Keratinocyte (primary cell): Measurements from ENCODE around the gene KCNK17. TPM values are rescaled to one million over a fixed set of nuclear protein-coding genes. Genes with fewer than 3 reads are reported as not detected.

ENCODE experiments used
- DNase-seq: peaks from one replicate; pipeline ENCODE4 v3.0.0-alpha.2; 2011; ENCODE audit warnings: low read depth, missing footprints, low spot score
- FAIRE-seq: peaks from 2 replicates; lab custom pipeline; 2011; peaks lifted over from hg19 to GRCh38; lab: Jason Lieb, UNC
- H2AFZ ChIP-seq: 2 replicates; pipeline ENCODE4 v1.6.0; 2012; ENCODE audit warnings: low read length, control low read depth, inconsistent platforms; ENCODE audit not compliant: control insufficient read depth
- H3K27ac ChIP-seq: 2 replicates; pipeline ENCODE4 v1.5.1; 2011; ENCODE audit warnings: low read length; ENCODE audit not compliant: control insufficient read depth, insufficient read depth
- H3K27me3 ChIP-seq: 3 replicates; pipeline ENCODE4 v1.6.0; 2011; ENCODE audit warnings: low read length; ENCODE audit not compliant: control insufficient read depth, insufficient read depth; ENCODE audit errors: extremely low read depth
- H3K36me3 ChIP-seq, 2 experiments: 2 replicates in 1 of 2; 3 replicates in 1 of 2; pipeline ENCODE4 v1.5.1; 2011; ENCODE audit warnings: low read length in 2 of 2, mild to moderate bottlenecking in 1 of 2; ENCODE audit not compliant: control insufficient read depth in 2 of 2, insufficient read depth in 2 of 2; ENCODE audit errors: extremely low read depth in 1 of 2
- H3K4me1 ChIP-seq: 3 replicates; pipeline ENCODE4 v1.5.1; 2011; ENCODE audit warnings: low read length; ENCODE audit not compliant: control insufficient read depth, insufficient read depth; ENCODE audit errors: extremely low read depth
- H3K4me2 ChIP-seq: 3 replicates; pipeline ENCODE4 v1.6.0; 2011; ENCODE audit warnings: low read depth, low read length; ENCODE audit not compliant: control insufficient read depth, insufficient read depth; ENCODE audit errors: extremely low read depth
- H3K4me3 ChIP-seq, 3 experiments: fragments of 200-600 bp in 1 of 3; sonication (generic) in 1 of 3; 2 replicates in 2 of 3; 3 replicates in 1 of 3; pipeline ENCODE4 v1.5.1; 2011 to 2016; ENCODE audit warnings: low read length in 3 of 3, mild to moderate bottlenecking in 3 of 3, control low read depth in 2 of 3, inconsistent platforms in 1 of 3, low read depth in 1 of 3, mixed read lengths in 1 of 3, mixed run types in 1 of 3, moderate library complexity in 1 of 3; ENCODE audit not compliant: control insufficient read depth in 2 of 3, insufficient read depth in 2 of 3; ENCODE audit errors: extremely low read depth in 1 of 3
- H3K79me2 ChIP-seq: 2 replicates; pipeline ENCODE4 v1.6.0; 2012; ENCODE audit warnings: low read length; ENCODE audit not compliant: control insufficient read depth, insufficient read depth
- H3K9ac ChIP-seq: 3 replicates; pipeline ENCODE4 v1.6.0; 2011; ENCODE audit warnings: low read length; ENCODE audit not compliant: control insufficient read depth, insufficient read depth; ENCODE audit errors: extremely low read depth
- H3K9me1 ChIP-seq: 3 replicates; pipeline ENCODE4 v1.6.0; 2011; ENCODE audit warnings: low read length; ENCODE audit not compliant: control insufficient read depth, insufficient read depth; ENCODE audit errors: extremely low read depth
- H3K9me3 ChIP-seq: 2 replicates; pipeline ENCODE4 v1.5.1; 2012; ENCODE audit warnings: low read depth, low read length; ENCODE audit not compliant: control insufficient read depth
- H4K20me1 ChIP-seq: 3 replicates; pipeline ENCODE4 v1.6.0; 2011; ENCODE audit warnings: low read length; ENCODE audit not compliant: control insufficient read depth, insufficient read depth; ENCODE audit errors: extremely low read depth
- CTCF ChIP-seq, 3 experiments: IDR thresholded peaks in 1 of 3; conservative IDR thresholded peaks in 1 of 3; optimal IDR thresholded peaks in 1 of 3; 2 replicates in 2 of 3; 3 replicates in 1 of 3; pipeline versions ENCODE3 to v1.5.1; 2011; ENCODE audit warnings: low read length in 3 of 3, mild to moderate bottlenecking in 3 of 3, moderate library complexity in 2 of 3, control low read depth in 1 of 3, inconsistent platforms in 1 of 3; ENCODE audit not compliant: insufficient read depth in 2 of 3; ENCODE audit errors: extremely low read depth in 1 of 3
- EZH2 ChIP-seq: IDR thresholded peaks from one replicate; pipeline ENCODE4 v1.6.1; 2012; ENCODE audit warnings: inconsistent platforms, mild to moderate bottlenecking, low read length, moderate library complexity
- dilution Hi-C: fragments of 300-500 bp; cut with MboI; formaldehyde crosslinking; loops from one replicate; pipeline ENCODE4 v1.7.0; 2020; ENCODE audit warnings: low sequenced_read_pairs; ENCODE audit not compliant: extremely low pct_ligation_motif_present
- polyA plus RNA-seq, 5 experiments: library from polyadenylated mRNA; depleted of rRNA in 3 of 5; stranded (reverse) in 3 of 5; stranded (forward) in 1 of 5; unstranded in 1 of 5; fragments of >200 nt; gene quantifications; 1 replicate in 1 of 5; 2 replicates in 3 of 5; 3 replicates in 1 of 5; pipeline versions ENCODE4 v1.2.1 to v1.2.3, GENCODE V29; 2011 to 2012; ENCODE audit warnings: missing spikeins in 2 of 5, low read depth in 1 of 5, low replicate concordance in 1 of 5

The KCNK17 gene
- polyA plus RNA-seq, 1 donor (not counting 4 experiments of a cell fraction or from before 2014, with no cell fraction given): not detected

- H3K36me3 ChIP-seq: no peaks in the 10 kb centered on the region
- no peak overlapping the region for H3K4me3 ChIP-seq
- peaks cover 10% of the 10 kb centered on the region for H3K27me3 ChIP-seq
- no peak overlapping the region for H3K4me2 ChIP-seq
- TF ChIP-seq EZH2: no peak
- TF ChIP-seq CTCF (optimal IDR thresholded peaks at IDR 0.05 in 1 of 3, IDR thresholded peaks at IDR 0.05 in 1 of 3, conservative IDR thresholded peaks at IDR 0.05 in 1 of 3; ENCODE audit: extremely low read depth in 1 of 3, insufficient read depth in 2 of 3, low read length in 3 of 3): no peak
- H2AFZ ChIP-seq: no peak overlapping the region
- no peak overlapping the region for H3K27ac ChIP-seq
- no peaks in the 10 kb centered on the region for H3K79me2 ChIP-seq
- no peaks in the 10 kb centered on the region for H3K9me1 ChIP-seq
- H3K9me3 ChIP-seq: no peaks in the 10 kb centered on the region
- dilution Hi-C loops: no loop called here
- FAIRE-seq (no peak), DNase-seq (no peak)
- no peak overlapping the region for H3K9ac ChIP-seq
- H3K4me1 ChIP-seq: peaks cover 2% of the 10 kb centered on the region
- H4K20me1 ChIP-seq: no peaks in the 10 kb centered on the region
Observed at GRCh38 chr6:39307462-39307861, 6.8 kb downstream of the KCNK17 start.

- Histone ChIP-seq H4K20me1 (no peaks in the 10 kb centered on the region), H3K4me2 (no peak overlapping the region), H3K27ac (no peak overlapping the region), H3K79me2 (no peaks in the 10 kb centered on the region), H3K9ac (no peak overlapping the region), H2AFZ (no peak overlapping the region), H3K36me3 (no peaks in the 10 kb centered on the region), H3K9me1 (no peaks in the 10 kb centered on the region), H3K4me3 (no peak overlapping the region), H3K9me3 (no peaks in the 10 kb centered on the region), H3K4me1 (peaks cover 2% of the 10 kb centered on the region), H3K27me3 (no peaks in the 10 kb centered on the region)
- no peak for TF ChIP-seq EZH2
- no peak for TF ChIP-seq CTCF (optimal IDR thresholded peaks at IDR 0.05 in 1 of 3, IDR thresholded peaks at IDR 0.05 in 1 of 3, conservative IDR thresholded peaks at IDR 0.05 in 1 of 3; ENCODE audit: extremely low read depth in 1 of 3, insufficient read depth in 2 of 3, low read length in 3 of 3)
- no peak for DNase-seq
- no peak for FAIRE-seq
- dilution Hi-C loops: no loop called here
Observed at GRCh38 chr6:39304951-39305350, 9.3 kb downstream of the KCNK17 start.
